NCI-H146 treated with DMSO at 0.1 percent for 48 hours (cell line): ENCODE measurements around the gene PCDHGA10.
"Not testable (repeated sequence)": the region's sequence is repeated elsewhere in the genome, so short reads cannot be mapped to it uniquely, and the experiment has no call there.

Source experiments
- DNase-seq: peaks from one replicate; lab custom pipeline; 2025; ENCODE audit not compliant: unreplicated experiment; lab: John Stamatoyannopoulos, UW

PCDHGA10 gene

DNA sequence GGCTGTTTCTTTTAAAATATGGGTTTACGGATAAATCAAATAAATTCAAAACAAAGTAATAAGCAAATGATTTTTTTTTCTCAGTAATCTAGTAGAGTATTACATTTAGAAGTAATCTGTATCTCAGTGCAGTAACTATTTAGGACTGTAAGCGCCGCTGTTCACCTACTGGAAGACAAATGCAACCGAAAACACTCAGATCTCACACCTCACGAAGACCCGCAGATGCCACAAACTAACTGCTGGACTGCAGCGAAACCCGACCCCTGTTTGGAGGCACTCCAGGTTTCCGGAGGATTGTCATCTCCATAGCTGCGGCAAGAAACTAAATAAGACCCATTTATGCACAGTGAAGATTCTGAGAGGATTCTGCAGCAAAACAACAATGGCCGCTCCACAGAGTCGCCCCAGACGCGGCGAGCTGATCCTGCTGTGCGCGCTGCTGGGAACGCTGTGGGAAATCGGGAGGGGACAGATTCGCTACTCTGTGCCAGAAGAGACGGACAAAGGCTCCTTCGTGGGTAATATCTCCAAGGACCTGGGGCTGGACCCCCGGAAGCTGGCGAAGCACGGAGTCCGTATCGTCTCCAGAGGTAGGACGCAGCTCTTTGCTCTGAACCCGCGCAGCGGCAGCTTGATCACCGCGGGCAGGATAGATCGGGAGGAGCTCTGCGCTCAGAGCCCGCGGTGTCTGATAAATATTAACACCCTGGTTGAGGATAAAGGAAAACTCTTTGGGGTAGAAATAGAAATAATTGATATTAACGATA lies 20.2 kb upstream of the PCDHGA10 start, which contains the start of gene PCDHGA8:
Gene PCDHGA8 (plus strand): TSS at position 205 of the 770 bp plus-strand sequence. CDS start 181 bp downstream, at position 386.
- no peak for DNase-seq

DNA sequence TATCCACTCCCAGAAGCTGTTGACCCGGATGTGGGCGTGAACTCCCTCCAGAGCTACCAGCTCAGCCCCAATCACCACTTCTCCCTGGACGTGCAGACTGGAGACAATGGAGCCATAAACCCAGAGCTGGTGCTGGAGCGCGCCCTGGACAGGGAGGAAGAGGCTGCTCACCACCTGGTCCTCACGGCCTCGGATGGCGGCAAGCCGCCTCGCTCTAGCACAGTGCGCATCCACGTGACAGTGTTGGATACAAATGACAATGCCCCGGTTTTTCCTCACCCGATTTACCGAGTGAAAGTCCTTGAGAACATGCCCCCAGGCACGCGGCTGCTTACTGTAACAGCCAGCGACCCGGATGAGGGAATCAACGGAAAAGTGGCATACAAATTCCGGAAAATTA lies 19.5 kb upstream of the PCDHGA10 start:
- no peak for DNase-seq

DNA sequence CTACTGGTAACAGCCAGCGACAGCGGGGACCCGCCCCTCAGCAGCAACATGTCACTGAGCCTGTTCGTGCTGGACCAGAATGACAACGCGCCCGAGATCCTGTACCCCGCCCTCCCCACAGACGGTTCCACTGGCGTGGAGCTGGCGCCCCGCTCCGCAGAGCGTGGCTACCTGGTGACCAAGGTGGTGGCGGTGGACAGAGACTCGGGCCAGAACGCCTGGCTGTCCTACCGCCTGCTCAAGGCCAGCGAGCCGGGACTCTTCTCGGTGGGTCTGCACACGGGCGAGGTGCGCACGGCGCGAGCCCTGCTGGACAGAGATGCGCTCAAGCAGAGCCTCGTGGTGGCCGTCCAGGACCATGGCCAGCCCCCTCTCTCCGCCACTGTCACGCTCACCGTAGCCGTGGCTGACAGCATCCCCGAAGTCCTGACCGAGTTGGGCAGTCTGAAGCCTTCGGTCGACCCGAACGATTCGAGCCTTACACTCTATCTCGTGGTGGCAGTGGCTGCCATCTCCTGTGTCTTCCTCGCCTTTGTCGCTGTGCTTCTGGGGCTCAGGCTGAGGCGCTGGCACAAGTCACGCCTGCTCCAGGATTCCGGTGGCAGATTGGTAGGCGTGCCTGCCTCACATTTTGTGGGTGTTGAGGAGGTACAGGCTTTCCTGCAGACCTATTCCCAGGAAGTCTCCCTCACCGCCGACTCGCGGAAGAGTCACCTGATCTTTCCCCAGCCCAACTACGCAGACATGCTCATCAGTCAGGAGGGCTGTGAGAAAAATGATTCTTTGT lies 18.2 kb upstream of the PCDHGA10 start:
- DNase-seq, result not testable (repeated sequence)

DNA sequence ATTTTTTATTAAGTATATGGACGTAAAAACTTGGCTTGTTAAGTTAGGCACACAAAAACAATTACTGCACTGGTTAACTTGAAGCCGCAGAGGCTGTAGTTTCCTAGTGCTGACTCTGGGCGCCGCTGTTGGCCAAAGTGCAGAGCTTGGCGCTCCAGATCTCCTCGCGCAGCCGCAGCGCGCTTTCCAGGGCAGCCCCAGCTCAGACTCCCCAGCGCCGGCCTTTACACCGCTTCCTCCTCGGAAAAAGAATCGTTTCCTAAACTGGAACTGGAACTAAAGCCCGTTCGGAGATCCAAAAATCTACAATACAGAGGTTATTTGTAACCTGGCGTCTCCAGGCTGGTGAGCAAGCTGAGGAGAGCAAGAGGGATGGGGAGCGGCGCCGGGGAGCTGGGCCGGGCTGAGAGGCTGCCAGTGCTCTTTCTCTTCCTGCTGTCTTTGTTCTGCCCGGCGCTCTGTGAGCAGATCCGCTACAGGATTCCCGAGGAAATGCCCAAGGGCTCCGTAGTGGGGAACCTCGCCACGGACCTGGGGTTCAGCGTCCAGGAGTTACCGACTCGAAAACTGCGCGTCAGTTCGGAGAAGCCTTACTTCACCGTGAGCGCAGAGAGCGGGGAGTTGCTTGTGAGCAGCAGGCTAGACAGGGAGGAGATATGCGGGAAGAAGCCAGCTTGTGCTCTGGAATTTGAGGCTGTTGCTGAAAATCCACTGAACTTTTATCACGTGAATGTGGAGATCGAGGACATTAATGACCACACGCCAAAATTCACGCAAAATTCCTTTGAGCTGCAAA lies 14.8 kb upstream of the PCDHGA10 start, which contains the start of gene PCDHGB5:
Gene PCDHGB5 (plus strand): TSS at position 192 of the 796 bp plus-strand sequence. CDS start 181 bp downstream, at position 373.
- DNase-seq, result not testable (repeated sequence)

DNA sequence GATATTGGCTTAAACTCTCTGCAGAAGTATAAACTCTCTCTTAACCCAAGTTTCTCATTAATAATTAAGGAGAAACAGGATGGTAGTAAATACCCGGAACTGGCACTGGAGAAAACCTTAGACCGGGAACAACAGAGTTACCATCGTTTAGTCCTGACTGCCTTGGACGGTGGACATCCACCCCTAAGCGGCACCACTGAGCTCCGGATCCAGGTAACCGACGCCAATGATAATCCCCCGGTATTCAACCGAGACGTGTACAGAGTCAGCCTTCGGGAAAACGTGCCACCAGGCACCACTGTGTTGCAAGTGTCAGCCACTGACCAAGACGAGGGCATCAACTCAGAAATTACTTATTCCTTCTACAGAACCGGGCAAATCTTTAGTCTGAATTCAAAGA lies 14.2 kb upstream of the PCDHGA10 start:
- DNase-seq, result no peak

DNA sequence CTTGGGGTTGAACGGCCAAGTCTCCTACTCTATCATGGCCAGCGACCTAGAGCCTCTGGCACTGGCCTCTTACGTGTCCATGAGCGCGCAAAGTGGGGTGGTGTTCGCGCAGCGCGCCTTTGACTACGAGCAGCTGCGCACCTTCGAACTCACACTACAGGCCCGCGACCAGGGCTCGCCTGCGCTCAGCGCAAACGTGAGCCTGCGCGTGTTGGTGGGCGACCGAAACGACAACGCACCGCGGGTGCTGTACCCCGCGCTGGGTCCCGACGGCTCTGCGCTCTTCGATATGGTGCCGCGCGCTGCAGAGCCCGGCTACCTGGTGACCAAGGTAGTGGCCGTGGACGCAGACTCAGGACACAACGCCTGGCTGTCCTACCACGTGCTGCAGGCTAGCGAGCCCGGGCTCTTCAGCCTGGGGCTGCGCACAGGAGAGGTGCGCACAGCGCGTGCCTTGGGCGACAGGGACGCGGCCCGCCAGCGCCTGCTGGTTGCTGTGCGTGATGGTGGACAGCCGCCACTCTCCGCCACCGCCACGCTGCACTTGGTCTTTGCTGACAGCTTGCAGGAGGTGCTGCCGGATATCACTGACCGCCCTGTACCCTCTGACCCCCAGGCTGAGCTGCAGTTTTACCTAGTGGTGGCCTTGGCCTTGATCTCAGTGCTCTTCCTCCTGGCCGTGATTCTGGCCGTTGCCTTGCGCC lies 13.1 kb upstream of the PCDHGA10 start:
- no peak for DNase-seq

DNA sequence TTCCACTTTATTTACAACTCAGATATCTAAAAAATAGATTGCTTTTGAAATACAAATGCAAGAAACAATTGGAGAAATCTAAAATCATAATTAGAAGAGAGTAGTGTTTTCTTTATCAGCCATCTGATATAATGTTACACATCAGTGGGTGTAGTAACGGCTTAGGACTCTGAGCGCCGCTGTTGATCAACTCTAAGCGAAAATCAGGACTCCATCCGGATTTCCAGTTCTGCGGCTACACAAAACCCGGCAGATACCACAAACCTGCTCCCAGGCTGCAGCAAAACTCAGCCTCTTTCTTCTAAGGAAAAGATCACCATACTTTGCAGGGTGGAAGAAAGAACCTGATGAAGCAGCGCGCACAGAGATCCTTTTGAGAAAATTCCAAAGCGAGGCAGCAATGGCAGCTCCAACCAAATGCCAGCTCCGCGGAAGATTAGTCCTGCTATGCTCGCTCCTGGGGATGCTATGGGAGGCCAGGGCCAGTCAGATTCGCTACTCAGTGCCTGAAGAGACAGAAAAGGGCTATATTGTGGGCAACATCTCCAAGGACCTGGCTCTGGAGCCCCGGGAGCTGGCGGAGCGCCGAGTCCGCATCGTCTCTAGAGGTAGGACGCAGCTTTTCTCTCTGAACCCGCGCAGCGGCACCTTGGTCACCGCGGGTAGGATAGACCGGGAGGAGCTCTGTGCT lies 10.1 kb upstream of the PCDHGA10 start, which contains the start of gene PCDHGA9:
Gene PCDHGA9 (plus strand): TSS at position 226 of the 691 bp plus-strand sequence. CDS start 175 bp downstream, at position 401.
- no peak for DNase-seq

DNA sequence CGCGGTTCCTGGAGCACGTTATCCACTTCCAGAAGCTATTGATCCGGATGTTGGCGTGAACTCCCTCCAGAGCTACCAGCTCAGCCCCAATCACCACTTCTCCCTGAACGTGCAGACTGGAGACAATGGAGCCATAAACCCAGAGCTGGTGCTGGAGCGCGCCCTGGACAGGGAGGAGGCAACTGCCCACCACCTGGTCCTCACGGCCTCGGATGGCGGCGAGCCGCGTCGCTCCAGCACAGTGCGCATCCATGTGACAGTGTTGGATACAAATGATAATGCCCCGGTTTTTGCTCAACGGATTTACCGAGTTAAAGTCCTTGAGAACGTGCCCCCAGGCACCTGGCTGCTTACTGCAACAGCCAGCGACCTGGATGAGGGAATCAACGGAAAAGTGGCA lies 9.4 kb upstream of the PCDHGA10 start:
- no peak for DNase-seq

DNA sequence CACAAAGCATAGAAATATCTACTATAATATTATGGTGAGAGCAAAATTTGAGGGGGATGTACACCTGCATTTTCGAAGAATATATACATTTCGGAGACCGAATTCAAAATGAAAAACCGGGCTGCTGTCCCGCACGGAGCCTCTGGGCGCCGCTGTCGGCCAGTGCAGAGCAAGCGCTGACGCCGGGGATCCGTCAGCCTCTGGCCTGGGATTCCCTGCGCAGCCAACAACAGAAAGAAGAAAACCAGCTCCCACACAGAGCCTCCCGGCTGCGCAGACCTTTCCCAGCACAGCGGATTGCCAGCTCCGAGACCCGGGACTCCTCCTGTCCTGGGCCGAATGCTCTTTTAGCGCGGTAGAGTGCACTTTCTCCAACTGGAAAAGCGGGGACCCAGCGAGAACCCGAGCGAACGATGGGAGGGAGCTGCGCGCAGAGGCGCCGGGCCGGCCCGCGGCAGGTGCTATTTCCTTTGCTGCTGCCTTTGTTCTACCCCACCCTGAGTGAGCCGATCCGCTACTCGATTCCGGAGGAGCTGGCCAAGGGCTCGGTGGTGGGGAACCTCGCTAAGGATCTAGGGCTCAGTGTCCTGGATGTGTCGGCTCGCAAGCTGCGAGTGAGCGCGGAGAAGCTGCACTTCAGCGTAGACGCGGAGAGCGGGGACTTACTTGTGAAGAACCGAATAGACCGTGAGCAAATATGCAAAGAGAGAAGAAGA lies 4.8 kb upstream of the PCDHGA10 start, which contains the start of gene PCDHGB6:
Gene PCDHGB6 (plus strand): TSS at position 232 of the 716 bp plus-strand sequence. CDS start 182 bp downstream, at position 414.
- DNase-seq, result not testable (repeated sequence)

DNA sequence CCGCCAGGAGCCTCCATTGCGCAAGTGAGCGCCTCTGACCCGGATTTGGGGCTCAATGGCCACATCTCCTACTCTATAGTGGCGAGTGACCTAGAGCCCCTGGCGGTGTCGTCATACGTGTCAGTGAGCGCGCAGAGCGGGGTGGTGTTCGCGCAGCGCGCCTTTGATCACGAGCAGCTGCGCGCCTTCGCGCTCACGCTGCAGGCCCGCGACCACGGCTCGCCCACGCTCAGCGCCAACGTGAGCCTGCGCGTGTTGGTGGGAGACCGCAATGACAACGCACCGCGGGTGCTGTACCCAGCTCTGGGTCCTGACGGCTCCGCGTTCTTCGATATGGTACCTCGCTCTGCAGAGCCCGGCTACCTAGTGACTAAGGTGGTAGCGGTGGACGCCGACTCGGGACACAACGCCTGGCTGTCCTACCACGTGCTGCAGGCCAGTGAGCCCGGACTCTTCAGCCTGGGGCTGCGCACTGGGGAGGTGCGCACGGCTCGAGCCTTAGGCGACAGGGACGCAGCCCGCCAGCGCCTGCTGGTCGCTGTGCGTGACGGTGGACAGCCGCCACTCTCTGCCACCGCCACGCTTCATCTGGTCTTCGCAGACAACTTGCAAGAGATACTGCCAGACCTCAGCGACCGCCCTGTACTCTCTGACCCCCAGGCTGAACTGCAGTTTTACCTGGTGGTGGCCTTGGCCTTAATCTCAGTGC lies 3.0 kb upstream of the PCDHGA10 start:
- DNase-seq, result no peak

DNA sequence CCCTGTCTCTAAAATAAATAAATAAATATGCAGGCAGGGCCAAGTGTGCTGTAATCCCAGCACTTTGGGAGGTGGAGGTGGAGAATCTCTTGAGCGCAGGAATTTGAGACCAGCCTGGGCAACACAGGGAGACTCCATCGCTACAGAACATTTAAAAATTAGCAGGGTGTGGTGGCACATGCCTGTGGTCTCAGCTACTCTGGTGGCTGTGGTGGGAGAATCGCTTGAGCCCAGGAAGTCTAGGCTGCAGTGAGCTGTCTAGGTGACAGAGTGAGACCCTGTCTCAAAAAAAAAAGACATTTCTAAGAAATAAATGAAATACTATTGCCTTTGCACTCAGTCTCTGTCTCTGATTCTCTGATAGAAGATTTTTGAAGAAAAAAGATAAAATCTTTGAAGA lies 1.2 kb upstream of the PCDHGA10 start:
- no peak for DNase-seq

DNA sequence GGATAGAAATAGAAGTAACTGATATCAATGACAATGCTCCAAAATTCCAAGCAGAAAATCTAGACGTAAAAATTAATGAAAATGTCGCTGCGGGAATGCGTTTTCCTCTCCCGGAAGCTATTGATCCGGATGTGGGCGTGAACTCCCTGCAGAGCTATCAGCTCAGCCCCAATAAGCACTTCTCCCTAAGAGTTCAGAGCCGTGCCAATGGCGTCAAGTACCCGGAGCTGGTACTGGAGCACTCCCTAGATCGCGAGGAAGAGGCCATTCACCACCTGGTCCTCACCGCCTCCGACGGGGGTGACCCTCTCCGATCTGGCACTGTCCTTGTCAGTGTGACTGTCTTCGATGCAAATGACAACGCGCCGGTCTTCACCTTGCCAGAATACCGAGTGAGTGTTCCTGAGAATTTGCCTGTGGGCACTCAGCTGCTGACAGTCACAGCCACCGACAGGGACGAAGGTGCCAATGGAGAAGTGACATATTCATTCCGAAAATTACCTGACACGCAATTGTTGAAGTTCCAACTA lies 818 bp downstream of the PCDHGA10 start:
- no peak for DNase-seq

DNA sequence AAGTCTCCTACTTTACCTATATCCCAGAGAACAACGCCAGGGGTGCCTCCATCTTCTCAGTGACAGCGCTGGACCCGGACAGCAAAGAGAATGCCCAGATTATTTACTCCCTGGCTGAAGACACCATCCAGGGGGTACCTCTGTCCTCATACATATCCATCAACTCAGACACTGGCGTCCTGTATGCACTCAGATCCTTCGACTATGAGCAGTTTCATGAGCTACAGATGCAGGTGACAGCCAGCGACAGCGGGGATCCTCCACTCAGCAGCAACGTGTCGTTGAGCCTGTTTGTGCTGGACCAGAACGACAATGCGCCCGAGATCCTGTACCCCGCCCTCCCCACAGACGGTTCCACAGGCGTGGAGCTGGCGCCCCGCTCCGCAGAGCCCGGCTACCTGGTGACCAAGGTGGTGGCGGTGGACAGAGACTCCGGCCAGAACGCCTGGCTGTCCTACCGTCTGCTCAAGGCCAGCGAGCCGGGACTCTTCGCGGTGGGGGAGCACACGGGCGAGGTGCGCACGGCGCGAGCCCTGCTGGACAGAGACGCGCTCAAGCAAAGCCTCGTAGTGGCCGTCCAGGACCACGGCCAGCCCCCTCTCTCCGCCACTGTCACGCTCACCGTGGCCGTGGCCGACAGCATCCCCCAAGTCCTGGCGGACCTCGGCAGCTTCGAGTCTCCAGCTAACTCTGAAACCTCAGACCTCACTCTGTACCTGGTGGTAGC lies 1.9 kb downstream of the PCDHGA10 start:
- DNase-seq, result not testable (repeated sequence)

DNA sequence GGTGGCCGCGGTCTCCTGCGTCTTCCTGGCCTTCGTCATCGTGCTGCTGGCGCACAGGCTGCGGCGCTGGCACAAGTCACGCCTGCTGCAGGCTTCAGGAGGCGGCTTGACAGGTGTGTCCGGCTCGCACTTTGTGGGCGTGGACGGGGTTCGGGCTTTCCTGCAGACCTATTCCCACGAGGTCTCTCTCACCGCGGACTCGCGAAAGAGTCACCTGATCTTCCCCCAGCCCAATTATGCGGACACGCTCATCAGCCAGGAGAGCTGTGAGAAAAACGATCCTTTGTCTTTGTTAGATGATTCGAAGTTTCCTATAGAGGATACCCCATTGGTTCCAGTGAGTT lies 2.5 kb downstream of the PCDHGA10 start:
- not testable (repeated sequence) for DNase-seq

DNA sequence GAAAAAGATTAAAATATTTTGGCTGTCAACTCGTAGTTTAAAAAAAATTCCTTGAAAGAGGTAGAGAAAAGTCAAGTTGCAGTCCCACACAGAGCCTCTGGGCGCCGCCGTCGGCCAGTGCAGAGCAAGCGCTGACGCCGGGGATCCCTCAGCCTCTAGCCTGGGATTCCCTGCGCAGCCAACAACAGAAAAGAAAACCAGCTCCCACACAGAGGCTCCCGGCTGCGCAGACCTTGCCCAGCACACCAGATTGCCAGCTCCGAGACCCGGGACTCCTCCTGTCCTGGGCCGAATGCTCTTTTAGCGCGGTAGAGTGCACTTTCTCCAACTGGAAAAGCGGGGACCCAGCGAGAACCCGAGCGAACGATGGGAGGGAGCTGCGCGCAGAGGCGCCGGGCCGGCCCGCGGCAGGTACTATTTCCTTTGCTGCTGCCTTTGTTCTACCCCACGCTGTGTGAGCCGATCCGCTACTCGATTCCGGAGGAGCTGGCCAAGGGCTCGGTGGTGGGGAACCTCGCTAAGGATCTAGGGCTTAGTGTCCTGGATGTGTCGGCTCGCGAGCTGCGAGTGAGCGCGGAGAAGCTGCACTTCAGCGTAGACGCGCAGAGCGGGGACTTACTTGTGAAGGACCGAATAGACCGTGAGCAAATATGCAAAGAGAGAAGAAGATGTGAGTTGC lies 4.8 kb downstream of the PCDHGA10 start, which contains the start of gene PCDHGB7:
Gene PCDHGB7 (plus strand): TSS at position 184 of the 679 bp plus-strand sequence. CDS start 183 bp downstream, at position 367.
- not testable (repeated sequence) for DNase-seq

DNA sequence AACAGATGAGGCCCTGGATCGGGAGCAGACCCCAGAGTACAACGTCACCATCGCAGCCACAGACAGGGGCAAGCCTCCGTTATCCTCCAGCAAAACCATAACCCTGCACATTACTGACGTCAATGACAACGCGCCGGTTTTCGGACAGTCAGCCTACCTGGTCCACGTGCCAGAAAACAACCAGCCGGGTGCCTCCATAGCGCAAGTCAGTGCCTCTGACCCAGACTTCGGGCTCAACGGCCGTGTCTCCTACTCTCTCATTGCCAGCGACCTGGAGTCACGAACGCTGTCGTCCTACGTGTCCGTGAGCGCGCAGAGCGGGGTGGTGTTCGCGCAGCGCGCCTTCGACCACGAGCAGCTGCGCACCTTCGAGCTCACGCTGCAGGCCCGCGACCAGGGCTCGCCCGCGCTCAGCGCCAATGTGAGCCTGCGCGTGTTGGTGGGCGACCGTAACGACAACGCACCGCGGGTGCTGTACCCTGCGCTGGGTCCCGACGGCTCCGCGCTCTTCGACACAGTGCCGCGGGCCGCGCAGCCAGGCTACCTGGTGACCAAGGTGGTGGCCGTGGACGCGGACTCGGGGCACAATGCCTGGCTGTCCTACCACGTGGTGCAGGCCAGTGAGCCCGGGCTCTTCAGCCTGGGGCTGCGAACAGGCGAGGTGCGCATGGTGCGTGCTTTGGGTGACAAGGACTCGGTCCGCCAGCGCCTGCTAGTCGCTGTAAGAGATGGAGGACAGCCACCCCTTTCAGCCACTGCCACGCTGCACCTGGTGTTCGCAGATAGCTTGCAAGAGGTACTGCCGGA lies 6.5 kb downstream of the PCDHGA10 start:
- no peak for DNase-seq
